ENCODE measurements around the gene TCAP. TPM values are rescaled to one million over a fixed set of nuclear protein-coding genes. Genes with fewer than 3 reads are reported as not detected.

TCAP gene
- total and polyA plus RNA-seq, 4 donors: 0.82 to 1.4 (median 1.2) TPM

DNA sequence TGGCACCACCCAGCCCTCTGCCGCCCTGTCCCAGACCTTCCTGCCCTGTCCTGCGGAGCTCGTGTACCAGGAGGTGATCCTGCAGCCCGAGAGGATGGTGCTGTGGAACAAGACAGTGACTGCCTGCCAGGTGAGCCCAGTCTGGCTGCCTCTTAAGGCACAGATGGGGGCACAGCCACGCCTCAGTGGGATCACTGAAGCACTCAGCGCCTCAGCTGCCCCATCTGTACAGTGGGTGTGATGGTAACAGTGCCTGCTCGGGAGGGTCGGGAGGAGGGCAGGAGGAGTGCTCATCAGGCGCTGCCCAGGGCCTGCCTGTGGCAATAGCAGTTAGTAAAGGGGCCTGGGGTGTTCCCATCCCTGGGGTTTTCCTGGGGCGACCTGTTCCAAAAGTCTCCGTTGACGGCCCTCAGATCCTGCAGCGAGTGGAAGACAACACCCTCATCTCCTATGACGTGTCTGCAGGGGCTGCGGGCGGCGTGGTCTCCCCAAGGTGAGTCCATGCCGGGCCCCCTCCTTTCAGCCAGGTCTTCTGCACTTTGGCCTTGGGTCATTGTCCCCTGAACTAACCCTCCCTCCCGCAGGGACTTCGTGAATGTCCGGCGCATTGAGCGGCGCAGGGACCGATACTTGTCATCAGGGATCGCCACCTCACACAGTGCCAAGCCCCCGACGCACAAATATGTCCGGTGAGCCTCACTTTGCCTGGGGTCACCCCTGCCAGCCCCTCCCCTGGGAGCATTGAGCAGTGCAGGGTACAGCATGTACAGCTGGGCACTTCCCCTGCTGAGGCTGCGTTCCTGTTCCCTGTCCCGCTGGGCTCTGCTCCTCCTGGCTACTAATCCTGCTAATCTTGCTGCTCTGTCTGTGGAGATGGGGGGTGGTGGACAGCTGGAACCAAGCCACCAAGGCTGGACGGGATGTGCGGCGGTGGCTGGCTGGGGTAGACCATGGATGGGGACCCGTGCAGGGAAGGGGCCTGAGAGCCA is 4.5 kb upstream of the TCAP start:
- H3K9ac ChIP-seq (ENCODE audit: insufficient read depth in 1 of 2, low read length in 2 of 2): peak overlapping the region in 1 of 2 donors; percentile 53
- peak overlapping the region; percentile 38 to 82 for H3K27ac ChIP-seq (ENCODE audit: low read depth in 1 of 2, low read length in 1 of 2)
- TF ChIP-seq, protein P1, sequence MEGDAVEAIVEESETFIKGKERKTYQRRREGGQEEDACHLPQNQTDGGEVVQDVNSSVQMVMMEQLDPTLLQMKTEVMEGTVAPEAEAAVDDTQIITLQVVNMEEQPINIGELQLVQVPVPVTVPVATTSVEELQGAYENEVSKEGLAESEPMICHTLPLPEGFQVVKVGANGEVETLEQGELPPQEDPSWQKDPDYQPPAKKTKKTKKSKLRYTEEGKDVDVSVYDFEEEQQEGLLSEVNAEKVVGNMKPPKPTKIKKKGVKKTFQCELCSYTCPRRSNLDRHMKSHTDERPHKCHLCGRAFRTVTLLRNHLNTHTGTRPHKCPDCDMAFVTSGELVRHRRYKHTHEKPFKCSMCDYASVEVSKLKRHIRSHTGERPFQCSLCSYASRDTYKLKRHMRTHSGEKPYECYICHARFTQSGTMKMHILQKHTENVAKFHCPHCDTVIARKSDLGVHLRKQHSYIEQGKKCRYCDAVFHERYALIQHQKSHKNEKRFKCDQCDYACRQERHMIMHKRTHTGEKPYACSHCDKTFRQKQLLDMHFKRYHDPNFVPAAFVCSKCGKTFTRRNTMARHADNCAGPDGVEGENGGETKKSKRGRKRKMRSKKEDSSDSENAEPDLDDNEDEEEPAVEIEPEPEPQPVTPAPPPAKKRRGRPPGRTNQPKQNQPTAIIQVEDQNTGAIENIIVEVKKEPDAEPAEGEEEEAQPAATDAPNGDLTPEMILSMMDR (IDR thresholded peaks at IDR 0.05; ENCODE audit: control extremely low read depth, extremely low read depth): no peak
- no peak for ATAC-seq (ENCODE audit: insufficient read depth, low FRiP score)
- H3K4me1 ChIP-seq (ENCODE audit: control insufficient read depth in 5 of 5, insufficient read depth in 5 of 5, low read length in 5 of 5): peaks cover 0 to 54% (median 8%) of the 10 kb centered on the region in 5 donors
- peaks cover 0 to 53% (median 7%) of the 10 kb centered on the region in 4 donors for H3K36me3 ChIP-seq (ENCODE audit: control insufficient read depth in 4 of 4, insufficient read depth in 4 of 4, low read length in 4 of 4)
- no peaks in the 10 kb centered on the region for H3K27me3 ChIP-seq (ENCODE audit: control insufficient read depth in 3 of 3, insufficient read depth in 3 of 3, low read length in 2 of 3)
- no peak overlapping the region for H3K4me3 ChIP-seq
- DNase-seq: peak; percentile 57 to 78 (median 60)
- no peaks in the 10 kb centered on the region for H3K9me3 ChIP-seq (ENCODE audit: control insufficient read depth in 4 of 4, insufficient read depth in 3 of 4, low read length in 3 of 4)
- WGBS, 2 donors: 71 to 83% methylated on average over 34 to 35 of the region's 35 CpGs

DNA sequence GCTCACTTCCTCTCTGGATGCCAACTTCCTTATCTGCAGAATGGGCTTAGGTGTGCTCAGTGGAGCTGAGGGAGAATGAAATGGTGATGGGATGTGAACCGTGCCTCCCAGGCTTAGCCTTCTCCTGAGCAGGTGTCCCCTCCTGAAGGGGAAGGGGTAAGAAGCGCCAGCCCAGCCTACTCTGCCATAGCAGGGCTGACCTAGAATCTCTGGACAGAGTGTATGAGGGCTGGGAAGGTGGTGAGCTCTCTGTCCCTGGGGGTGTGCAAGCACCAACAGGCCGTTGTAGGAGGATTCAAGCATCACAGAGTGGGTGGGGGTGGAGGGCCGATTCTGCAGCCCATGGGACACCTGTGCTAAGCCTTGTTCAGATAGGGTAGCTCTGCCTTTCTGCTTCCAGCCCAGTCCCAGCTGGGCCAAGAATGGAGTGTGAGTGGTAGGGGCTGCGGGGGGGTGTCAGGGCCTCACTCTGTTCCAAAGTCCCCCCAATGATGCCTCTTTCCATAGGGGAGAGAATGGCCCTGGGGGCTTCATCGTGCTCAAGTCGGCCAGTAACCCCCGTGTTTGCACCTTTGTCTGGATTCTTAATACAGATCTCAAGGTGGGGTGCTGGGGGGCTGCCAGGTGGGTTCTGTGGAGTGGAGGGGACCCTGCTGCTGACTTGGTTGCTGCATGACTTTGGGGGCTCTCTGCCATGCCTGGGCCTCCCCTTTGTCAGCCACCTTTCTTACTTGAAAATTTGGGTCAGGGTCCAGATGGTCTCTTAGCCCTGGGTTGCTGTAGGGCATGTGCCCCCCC is 3.2 kb upstream of the TCAP start:
- Histone ChIP-seq H3K36me3 (ENCODE audit: control insufficient read depth in 4 of 4, insufficient read depth in 4 of 4, low read length in 4 of 4) (peaks cover 0 to 47% (median 7%) of the 10 kb centered on the region in 4 donors), H3K4me3 (no peak overlapping the region), H3K9me3 (ENCODE audit: control insufficient read depth in 4 of 4, insufficient read depth in 3 of 4, low read length in 3 of 4) (no peaks in the 10 kb centered on the region), H3K4me1 (ENCODE audit: control insufficient read depth in 5 of 5, insufficient read depth in 5 of 5, low read length in 5 of 5) (peaks cover 0 to 57% (median 8%) of the 10 kb centered on the region in 5 donors), H3K27ac (ENCODE audit: low read depth in 1 of 2, low read length in 1 of 2) (peak overlapping the region in 1 of 2 donors; percentile 82), H3K27me3 (ENCODE audit: control insufficient read depth in 3 of 3, insufficient read depth in 3 of 3, low read length in 2 of 3) (no peaks in the 10 kb centered on the region), H3K9ac (ENCODE audit: insufficient read depth in 1 of 2, low read length in 2 of 2) (no peak overlapping the region)
- ATAC-seq (ENCODE audit: insufficient read depth, low FRiP score): no peak
- TF ChIP-seq, protein P1 (IDR thresholded peaks at IDR 0.05; ENCODE audit: control extremely low read depth, extremely low read depth): no peak
- DNase-seq: no peak
- WGBS, 2 donors: 81 to 88% methylated on average over 8 of the region's 8 CpGs

DNA sequence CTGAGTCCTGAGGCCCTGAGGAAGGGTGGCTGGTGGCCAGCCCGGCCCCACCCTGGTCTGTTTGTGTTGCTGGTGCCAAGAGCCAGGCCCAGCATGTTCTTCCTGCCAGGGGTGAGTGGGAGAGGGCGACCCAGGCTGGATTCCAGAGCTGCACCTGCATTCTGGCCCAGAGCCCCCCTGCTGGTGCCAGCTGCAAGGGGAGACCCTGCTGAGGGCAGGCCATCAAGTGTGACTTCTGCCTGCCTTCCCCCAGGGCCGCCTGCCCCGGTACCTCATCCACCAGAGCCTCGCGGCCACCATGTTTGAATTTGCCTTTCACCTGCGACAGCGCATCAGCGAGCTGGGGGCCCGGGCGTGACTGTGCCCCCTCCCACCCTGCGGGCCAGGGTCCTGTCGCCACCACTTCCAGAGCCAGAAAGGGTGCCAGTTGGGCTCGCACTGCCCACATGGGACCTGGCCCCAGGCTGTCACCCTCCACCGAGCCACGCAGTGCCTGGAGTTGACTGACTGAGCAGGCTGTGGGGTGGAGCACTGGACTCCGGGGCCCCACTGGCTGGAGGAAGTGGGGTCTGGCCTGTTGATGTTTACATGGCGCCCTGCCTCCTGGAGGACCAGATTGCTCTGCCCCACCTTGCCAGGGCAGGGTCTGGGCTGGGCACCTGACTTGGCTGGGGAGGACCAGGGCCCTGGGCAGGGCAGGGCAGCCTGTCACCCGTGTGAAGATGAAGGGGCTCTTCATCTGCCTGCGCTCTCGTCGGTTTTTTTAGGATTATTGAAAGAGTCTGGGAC is 2.4 kb upstream of the TCAP start:
- Histone ChIP-seq H3K4me1 (ENCODE audit: control insufficient read depth in 5 of 5, insufficient read depth in 5 of 5, low read length in 5 of 5) (peaks cover 0 to 58% (median 8%) of the 10 kb centered on the region in 5 donors), H3K4me3 (no peak overlapping the region), H3K9me3 (ENCODE audit: control insufficient read depth in 4 of 4, insufficient read depth in 3 of 4, low read length in 3 of 4) (no peaks in the 10 kb centered on the region), H3K27ac (ENCODE audit: low read depth in 1 of 2, low read length in 1 of 2) (peak overlapping the region; percentile 10 to 65), H3K27me3 (ENCODE audit: control insufficient read depth in 3 of 3, insufficient read depth in 3 of 3, low read length in 2 of 3) (peaks cover 0 to 2% (median 0%) of the 10 kb centered on the region in 3 donors), H3K9ac (ENCODE audit: insufficient read depth in 1 of 2, low read length in 2 of 2) (no peak overlapping the region), H3K36me3 (ENCODE audit: control insufficient read depth in 4 of 4, insufficient read depth in 4 of 4, low read length in 4 of 4) (peaks cover 0 to 45% (median 7%) of the 10 kb centered on the region in 4 donors)
- DNase-seq (no peak), ATAC-seq (ENCODE audit: insufficient read depth, low FRiP score) (no peak)
- 71 to 83% methylated on average over 22 of the region's 22 CpGs for whole genome bisulfite sequencing, 2 donors
- TF ChIP-seq, protein P1 (IDR thresholded peaks at IDR 0.05; ENCODE audit: control extremely low read depth, extremely low read depth): no peak

Measured in lung (tissue), 12 donors.